NCI-H774 (cell line): Measurements from ENCODE around the gene CLPSL2.

Experiments used
- DNase-seq: peaks from one replicate; lab custom pipeline; 2025; lab: John Stamatoyannopoulos, UW

CLPSL2 gene

GRCh38 chr6:35747877-35748276, 28.5 kb upstream of the CLPSL2 start:
- DNase-seq = no peak

- no peak for DNase-seq
These were observed 25.8 kb upstream of the CLPSL2 start for GRCh38 chr6:35750557-35750956.

DNA sequence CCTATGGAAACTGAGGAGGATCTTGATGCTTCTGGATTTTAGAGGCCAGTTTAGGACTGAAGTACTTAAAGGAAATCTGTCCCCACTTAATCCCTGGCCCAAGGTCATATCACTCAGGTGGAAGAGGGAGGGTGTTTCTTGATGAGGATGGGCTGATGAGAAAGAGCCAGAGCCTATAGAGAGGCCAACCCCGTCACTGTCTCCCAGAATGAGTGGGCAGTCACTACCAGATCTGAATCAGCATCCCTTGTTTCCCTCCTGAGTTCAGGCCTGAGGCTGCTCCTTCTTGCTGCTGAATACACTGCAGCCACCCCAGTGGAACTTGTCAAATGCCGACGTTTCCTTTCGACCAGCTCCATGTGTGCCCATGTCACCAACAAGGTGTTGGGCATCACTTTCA, 24.8 kb upstream of the CLPSL2 start:
- DNase-seq = no peak

DNA sequence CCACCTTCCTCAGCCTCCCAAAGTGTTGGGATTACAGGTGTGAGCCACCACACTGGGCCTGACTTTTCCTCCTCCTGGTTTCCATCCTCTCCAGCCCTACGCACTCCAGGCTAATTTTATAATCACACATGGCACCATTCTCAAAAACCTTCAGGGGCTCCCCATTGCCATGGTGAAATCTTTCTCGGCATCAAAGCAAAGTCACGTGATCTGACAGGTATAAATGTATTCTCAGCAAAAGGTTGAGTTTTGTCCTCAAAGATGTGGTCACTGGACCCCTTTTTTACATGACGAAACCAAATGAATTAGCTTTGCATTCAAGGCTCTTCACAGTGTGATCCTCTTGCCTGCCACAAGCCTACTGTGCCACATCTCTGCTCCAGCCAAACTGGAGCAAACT, 24.1 kb upstream of the CLPSL2 start:
- no peak for DNase-seq

DNA sequence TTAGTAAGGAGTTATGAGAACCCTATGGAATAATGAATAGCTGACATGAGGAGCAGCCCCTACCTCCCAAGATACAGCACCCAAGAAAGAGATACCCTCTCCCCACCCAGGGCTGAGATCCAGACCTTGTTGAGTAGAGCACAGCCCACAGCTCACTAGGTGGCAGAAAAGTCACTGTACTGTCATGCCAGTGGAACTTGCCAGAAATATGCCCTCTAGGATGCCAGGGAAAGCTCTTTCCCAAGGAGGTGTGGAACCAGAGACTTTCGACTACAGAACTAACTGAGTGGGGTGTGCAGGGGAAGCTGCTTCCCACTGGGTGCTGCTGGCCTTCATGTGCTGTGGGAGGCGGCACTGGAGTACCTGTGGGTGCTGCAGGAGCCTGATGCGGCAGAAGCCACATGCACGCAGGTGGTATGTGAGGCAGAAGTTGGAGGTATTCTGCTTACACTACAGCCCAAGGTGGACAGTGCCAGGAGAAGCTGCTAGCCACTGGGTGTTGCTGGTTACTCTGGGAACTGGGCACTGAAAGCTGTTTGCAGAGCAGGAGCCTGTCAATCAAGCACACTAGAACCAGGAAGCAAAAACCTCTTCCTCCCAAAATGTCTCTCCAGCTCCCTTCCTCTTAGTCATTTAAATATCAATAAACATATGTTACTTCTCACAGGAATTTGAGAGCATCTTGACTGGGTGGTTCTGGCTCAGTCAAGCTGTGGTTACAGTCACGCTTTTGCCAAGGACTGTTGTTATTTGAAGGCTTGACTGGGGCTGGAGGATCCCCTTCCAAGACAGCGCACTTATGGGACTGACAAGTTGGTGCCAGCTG, 21.7 kb upstream of the CLPSL2 start:
- no peak for DNase-seq

- no peak for DNase-seq
These were observed 21.0 kb upstream of the CLPSL2 start for GRCh38 chr6:35755278-35755924.

- DNase-seq = no peak
These were observed 18.8 kb upstream of the CLPSL2 start for GRCh38 chr6:35757456-35758123.

DNA sequence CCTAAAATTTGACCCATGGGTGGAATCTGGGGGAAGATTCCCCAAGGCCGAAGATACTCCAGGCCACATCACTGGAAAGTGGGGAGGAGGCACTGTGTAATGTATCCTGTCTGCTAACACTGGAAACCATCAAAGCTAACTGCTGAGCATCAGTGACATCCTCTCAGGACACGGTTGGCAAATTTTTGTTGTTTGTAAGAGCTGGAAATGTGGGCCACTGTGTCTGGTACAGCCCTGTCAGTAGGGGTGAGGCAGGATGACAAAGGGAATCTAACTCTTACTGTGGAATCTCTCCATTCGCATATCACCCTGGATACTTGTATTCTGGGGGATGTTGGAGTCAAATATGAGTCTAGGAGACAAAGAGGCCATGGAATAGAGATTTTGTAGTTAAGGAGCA, 17.0 kb upstream of the CLPSL2 start:
- DNase-seq = no peak

DNA sequence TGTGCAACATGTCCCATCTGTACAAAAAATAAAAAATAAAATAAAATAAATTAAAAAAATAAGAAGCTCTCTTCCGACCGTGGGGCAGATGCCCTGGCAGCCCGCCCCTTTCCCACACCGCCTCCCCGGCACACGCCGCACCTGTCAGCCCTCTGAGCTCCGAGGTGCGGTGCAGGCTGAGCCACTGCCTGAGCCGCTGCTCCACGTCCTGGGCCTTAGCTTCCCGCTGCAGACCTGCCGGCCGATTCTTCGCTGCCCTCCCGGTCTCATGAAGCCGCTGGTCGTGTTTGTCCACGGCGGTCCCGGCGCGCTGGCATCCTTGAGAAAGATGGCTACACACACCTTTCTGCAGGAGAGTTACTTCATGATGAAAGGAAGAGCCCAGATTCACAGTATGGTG, 10.7 kb upstream of the CLPSL2 start:
- no peak for DNase-seq

DNA sequence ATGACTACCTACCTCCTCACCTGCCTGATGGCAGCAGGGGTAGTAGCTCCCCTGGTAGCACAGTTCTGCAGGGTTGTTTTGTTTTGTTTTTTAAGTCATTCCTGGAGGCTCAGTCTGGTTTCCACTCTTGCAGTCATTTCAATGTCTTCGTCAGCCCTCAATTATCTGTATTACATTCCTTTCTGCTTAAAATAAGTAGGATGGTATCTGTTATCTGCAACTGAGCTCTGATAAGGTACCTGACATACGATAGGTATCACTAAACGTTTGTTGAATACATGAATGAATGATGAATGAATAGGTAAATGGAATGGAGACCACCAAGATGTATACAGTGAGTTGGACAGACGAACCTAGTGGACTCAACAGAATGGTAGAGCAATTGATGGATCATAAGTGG, 7.2 kb upstream of the CLPSL2 start:
- no peak for DNase-seq

DNA sequence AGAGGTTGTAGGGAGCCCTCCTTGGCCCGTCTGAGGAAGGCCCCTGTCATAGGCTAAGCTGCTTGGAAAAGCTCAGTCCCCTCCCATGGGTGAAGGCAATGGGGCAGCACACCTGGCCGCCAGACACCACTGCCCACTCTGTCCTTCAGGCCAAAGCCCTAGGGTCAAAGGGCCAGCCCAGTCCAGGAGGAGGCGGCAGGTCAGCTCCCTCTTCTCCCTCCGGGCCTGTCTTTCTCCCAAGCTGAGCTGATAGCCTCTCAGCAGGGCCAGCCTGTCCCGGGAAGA, 5.1 kb upstream of the CLPSL2 start:
- DNase-seq = no peak

- no peak for DNase-seq
These were observed 2.1 kb upstream of the CLPSL2 start for GRCh38 chr6:35774116-35774794.

- no peak for DNase-seq
These were observed 1.4 kb upstream of the CLPSL2 start for GRCh38 chr6:35775031-35775430.

- DNase-seq = no peak
These were observed 1.1 kb downstream of the CLPSL2 start for GRCh38 chr6:35777356-35778102.

- DNase-seq = no peak
These were observed 2.0 kb downstream of the CLPSL2 start for GRCh38 chr6:35778437-35778836.

DNA sequence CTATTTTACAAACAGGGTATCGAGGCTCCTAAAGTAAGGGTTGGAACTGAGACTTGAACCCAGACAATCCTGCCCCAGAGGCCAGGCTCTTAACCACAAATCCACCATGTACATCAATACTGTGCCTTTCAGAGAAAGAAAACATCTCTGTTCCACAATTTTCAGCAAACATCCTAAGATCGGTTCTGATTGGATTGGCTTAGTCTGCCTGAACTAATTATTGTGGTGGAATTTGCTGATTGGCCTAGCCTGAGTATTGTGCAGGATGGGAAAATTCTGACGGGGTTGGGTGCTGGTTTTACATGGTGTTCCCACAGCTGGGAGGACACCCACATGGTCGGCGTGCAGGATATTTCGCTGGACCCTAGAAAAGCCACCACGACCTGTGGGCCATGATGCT, 4.3 kb downstream of the CLPSL2 start, which contains the start of gene CLPSL1:
TSS of gene CLPSL1 (plus strand) at position 301 of the 400 bp plus-strand sequence. CDS start at position 393, 92 bp downstream.
- DNase-seq = no peak

- no peak for DNase-seq
These were observed 4.9 kb downstream of the CLPSL2 start for GRCh38 chr6:35781290-35781689.

- no peak for DNase-seq
These were observed 6.0 kb downstream of the CLPSL2 start for GRCh38 chr6:35782424-35782823.

- DNase-seq = no peak
These were observed 7.8 kb downstream of the CLPSL2 start for GRCh38 chr6:35784200-35784599.

DNA sequence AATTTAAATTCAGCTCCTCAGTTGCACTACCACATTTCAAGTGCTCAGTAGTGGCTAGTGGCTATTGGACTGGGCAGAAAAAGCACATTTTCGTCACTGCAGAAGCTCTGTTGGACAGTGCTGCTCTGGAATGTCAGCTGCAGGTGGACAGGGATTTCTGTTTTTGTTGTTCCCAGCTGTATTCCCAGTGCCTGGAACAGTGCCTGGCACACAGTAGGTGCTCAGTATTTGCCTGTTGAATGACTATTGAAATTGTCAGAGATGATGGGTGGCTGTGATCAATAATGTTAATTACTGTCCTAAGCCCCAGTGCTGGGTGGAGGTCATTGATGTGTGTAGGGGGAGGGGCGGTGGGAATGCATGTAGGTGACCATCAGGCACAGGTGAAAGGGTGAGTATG, 9.9 kb downstream of the CLPSL2 start:
- no peak for DNase-seq

- DNase-seq = no peak
These were observed 10.4 kb downstream of the CLPSL2 start for GRCh38 chr6:35786810-35787209.
